GM19324 (cell line): ENCODE data around the gene PAX7.

Experiments
- ATAC-seq: cut with Tn5 transposase; IDR thresholded peaks from one replicate; pipeline ENCODE4 v1.9.1; 2021; ENCODE audit warnings: mild to moderate bottlenecking, moderate library complexity; ENCODE audit not compliant: unreplicated experiment, low FRiP score

PAX7 gene

GRCh38 chr1:18657506-18658201, 27.0 kb downstream of the PAX7 start:
- ATAC-seq = no peak

GRCh38 chr1:18658831-18659230, 28.2 kb downstream of the PAX7 start:
- ATAC-seq = no peak

GRCh38 chr1:18661404-18662285, 31.0 kb downstream of the PAX7 start:
- no peak for ATAC-seq

- ATAC-seq = no peak
These were observed 31.6 kb downstream of the PAX7 start for GRCh38 chr1:18662286-18662639.

GRCh38 chr1:18666317-18666920, 35.8 kb downstream of the PAX7 start:
- no peak for ATAC-seq

GRCh38 chr1:18667333-18667732, 36.7 kb downstream of the PAX7 start:
- ATAC-seq = no peak

GRCh38 chr1:18668046-18668445, 37.4 kb downstream of the PAX7 start:
- no peak for ATAC-seq

GRCh38 chr1:18668750-18669404, 38.2 kb downstream of the PAX7 start:
- ATAC-seq = no peak

- ATAC-seq = no peak
These were observed 39.6 kb downstream of the PAX7 start for GRCh38 chr1:18670121-18670867.

GRCh38 chr1:18670868-18671225, 40.2 kb downstream of the PAX7 start:
- no peak for ATAC-seq

GRCh38 chr1:18673976-18674375, 43.3 kb downstream of the PAX7 start:
- no peak for ATAC-seq

GRCh38 chr1:18676332-18676781, 45.7 kb downstream of the PAX7 start:
- ATAC-seq = no peak

- ATAC-seq = no peak
These were observed 50.8 kb downstream of the PAX7 start for GRCh38 chr1:18681423-18681835.

- ATAC-seq = no peak
These were observed 51.7 kb downstream of the PAX7 start for GRCh38 chr1:18682375-18682774.

- no peak for ATAC-seq
These were observed 53.7 kb downstream of the PAX7 start for GRCh38 chr1:18684303-18684702.

- no peak for ATAC-seq
These were observed 55.9 kb downstream of the PAX7 start for GRCh38 chr1:18686540-18686939.

GRCh38 chr1:18687273-18687672, 56.6 kb downstream of the PAX7 start:
- ATAC-seq = no peak

GRCh38 chr1:18691648-18692047, 61.0 kb downstream of the PAX7 start:
- no peak for ATAC-seq

GRCh38 chr1:18693256-18694098, 62.8 kb downstream of the PAX7 start:
- ATAC-seq = no peak
